GM18498 (cell line): ENCODE data around the gene PI4K2B.
"Not testable (repeated sequence)": the region's sequence is repeated elsewhere in the genome, so short reads cannot be mapped to it uniquely, and the experiment has no call there.

Source experiments
- ATAC-seq: cut with Tn5 transposase; IDR thresholded peaks from one replicate; pipeline ENCODE4 v1.9.1; 2021; ENCODE audit warnings: mild to moderate bottlenecking, moderate library complexity; ENCODE audit not compliant: unreplicated experiment

Gene PI4K2B

GRCh38 chr4:25233737-25234389, at the start of gene PI4K2B:
Gene PI4K2B, plus strand, starts transcription at chr4:25234033. Its CDS starts 131 bp downstream, at chr4:25234164.
- peak; percentile 82 for ATAC-seq

GRCh38 chr4:25184056-25184455, 49.8 kb upstream of the PI4K2B start:
- ATAC-seq: no peak

GRCh38 chr4:25190407-25190806, 43.4 kb upstream of the PI4K2B start:
- ATAC-seq: no peak

- ATAC-seq: no peak
Measured at GRCh38 chr4:25198713-25199112, 35.1 kb upstream of the PI4K2B start.

GRCh38 chr4:25207997-25208396, 25.8 kb upstream of the PI4K2B start:
- ATAC-seq: no peak

- no peak for ATAC-seq
Measured at GRCh38 chr4:25209702-25210101, 24.1 kb upstream of the PI4K2B start.

GRCh38 chr4:25211721-25212120, 22.1 kb upstream of the PI4K2B start:
- no peak for ATAC-seq

- ATAC-seq: no peak
Measured at GRCh38 chr4:25212822-25213221, 21.0 kb upstream of the PI4K2B start.

GRCh38 chr4:25213347-25213979, 20.4 kb upstream of the PI4K2B start:
- no peak for ATAC-seq

GRCh38 chr4:25214750-25215149, 19.1 kb upstream of the PI4K2B start:
- not testable (repeated sequence) for ATAC-seq

GRCh38 chr4:25215511-25215910, 18.3 kb upstream of the PI4K2B start:
- ATAC-seq: no peak

GRCh38 chr4:25221377-25221776, 12.5 kb upstream of the PI4K2B start:
- ATAC-seq: no peak

GRCh38 chr4:25223802-25224375, 9.9 kb upstream of the PI4K2B start:
- ATAC-seq: no peak

GRCh38 chr4:25229804-25230203, 4.0 kb upstream of the PI4K2B start:
- ATAC-seq: no peak

- ATAC-seq: no peak
Measured at GRCh38 chr4:25233194-25233593, 639 bp upstream of the PI4K2B start.

GRCh38 chr4:25234390-25235370, 847 bp downstream of the PI4K2B start:
- ATAC-seq: peak; percentile 56

GRCh38 chr4:25235401-25235800, 1.6 kb downstream of the PI4K2B start:
- ATAC-seq: no peak

- not testable (repeated sequence) for ATAC-seq
Measured at GRCh38 chr4:25236030-25236429, 2.2 kb downstream of the PI4K2B start.

- ATAC-seq: no peak
Measured at GRCh38 chr4:25236971-25237370, 3.1 kb downstream of the PI4K2B start.

GRCh38 chr4:25238052-25238451, 4.2 kb downstream of the PI4K2B start:
- no peak for ATAC-seq

- ATAC-seq: not testable (repeated sequence)
Measured at GRCh38 chr4:25239528-25239927, 5.7 kb downstream of the PI4K2B start.
